Chondrocyte (in vitro differentiated cells): ENCODE measurements around the gene FLRT1. TPM values are rescaled to one million over a fixed set of nuclear protein-coding genes. Genes with fewer than 3 reads are reported as not detected.

Source experiments
- DNase-seq: peaks from one replicate; pipeline ENCODE4 v3.0.0; 2021; ENCODE audit warnings: mixed read lengths, low spot score
- H3K27ac Mint-ChIP-seq: one replicate; pipeline ENCODE4 v1.8.0; 2021; ENCODE audit warnings: mild to moderate bottlenecking, moderate library complexity, mixed read lengths; ENCODE audit not compliant: unreplicated experiment
- H3K27me3 Mint-ChIP-seq: 2 replicates; pipeline ENCODE4 v1.8.0; 2021; ENCODE audit warnings: low read depth, mixed read lengths
- H3K36me3 Mint-ChIP-seq: 2 replicates; pipeline ENCODE4 v1.8.0; 2021; ENCODE audit warnings: low read depth, mixed read lengths
- H3K4me1 Mint-ChIP-seq: 2 replicates; pipeline ENCODE4 v1.8.0; 2021; ENCODE audit warnings: low read depth, mild to moderate bottlenecking, mixed read lengths
- H3K4me3 Mint-ChIP-seq: one replicate; pipeline ENCODE4 v1.8.0; 2021; ENCODE audit warnings: mild to moderate bottlenecking, moderate library complexity, mixed read lengths; ENCODE audit not compliant: unreplicated experiment
- H3K9me3 Mint-ChIP-seq: 2 replicates; pipeline ENCODE4 v1.8.0; 2021; ENCODE audit warnings: low read depth, mixed read lengths
- CTCF ChIP-seq: fragments of 200-600 bp; sonication (generic); IDR thresholded peaks from 2 replicates; pipeline ENCODE4 v1.5.0; 2021; ENCODE audit warnings: antibody characterized with exemption, mild to moderate bottlenecking, moderate library complexity
- total RNA-seq: library from RNA; stranded (reverse); gene quantifications from 3 replicates; pipeline ENCODE4 v1.2.1, GENCODE V29; 2021

The FLRT1 gene
- total RNA-seq, 1 donor from 2014 or later = 0.22 TPM

- TF ChIP-seq CTCF = no peak
- DNase-seq = no peak
- H3K27ac Mint-ChIP-seq = no peak overlapping the region
- H3K4me3 Mint-ChIP-seq = no peak overlapping the region
- peaks cover 4% of the 10 kb centered on the region for H3K4me1 Mint-ChIP-seq
- H3K27me3 Mint-ChIP-seq = no peaks in the 10 kb centered on the region
- no peaks in the 10 kb centered on the region for H3K9me3 Mint-ChIP-seq
- peaks cover 18% of the 10 kb centered on the region for H3K36me3 Mint-ChIP-seq
These were observed 42.6 kb upstream of the FLRT1 start for GRCh38 chr11:63993100-63993499.

DNA sequence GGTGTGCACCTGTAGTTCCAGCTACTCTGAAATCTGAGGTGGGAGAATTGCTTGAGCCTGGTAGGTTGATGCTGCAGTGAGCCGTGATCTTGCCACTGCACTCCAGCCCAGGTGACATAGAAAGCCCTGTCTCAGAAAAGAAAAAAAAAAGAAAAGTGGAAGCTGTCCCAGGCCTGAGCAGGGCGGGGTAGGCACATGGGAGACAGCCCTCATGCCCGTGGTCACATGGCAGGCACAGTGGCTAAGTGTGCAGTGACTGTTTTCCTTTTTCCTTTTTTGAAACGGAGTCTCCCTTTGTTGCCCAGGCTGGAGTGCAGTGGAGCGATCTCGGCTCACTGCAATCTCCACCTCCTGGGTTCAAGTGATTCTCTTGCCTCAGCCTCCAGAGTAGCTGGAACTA is 41.7 kb upstream of the FLRT1 start:
- H3K36me3 Mint-ChIP-seq = peaks cover 18% of the 10 kb centered on the region
- peak overlapping the region; percentile 57 for H3K27ac Mint-ChIP-seq
- no peak overlapping the region for H3K4me3 Mint-ChIP-seq
- H3K9me3 Mint-ChIP-seq = no peaks in the 10 kb centered on the region
- no peak for TF ChIP-seq CTCF
- H3K4me1 Mint-ChIP-seq = no peaks in the 10 kb centered on the region
- no peaks in the 10 kb centered on the region for H3K27me3 Mint-ChIP-seq
- DNase-seq = no peak

DNA sequence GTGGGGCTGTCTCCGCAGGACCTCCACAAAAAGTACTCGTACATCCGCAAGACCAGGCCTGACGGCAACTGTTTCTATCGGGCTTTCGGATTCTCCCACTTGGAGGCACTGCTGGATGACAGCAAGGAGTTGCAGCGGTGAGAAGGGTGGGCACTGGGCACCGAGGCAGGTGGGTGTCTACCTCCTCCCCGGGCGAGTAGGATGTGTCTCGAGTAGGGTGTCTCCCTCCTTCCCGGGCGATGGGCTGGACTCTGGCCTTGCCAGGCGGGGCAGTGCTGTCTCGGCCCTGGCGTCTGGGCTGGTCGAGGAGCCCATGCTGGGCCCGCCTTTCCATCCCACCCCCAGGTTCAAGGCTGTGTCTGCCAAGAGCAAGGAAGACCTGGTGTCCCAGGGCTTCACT is 39.2 kb upstream of the FLRT1 start:
- H3K27ac Mint-ChIP-seq = no peak overlapping the region
- peaks cover 3% of the 10 kb centered on the region for H3K4me1 Mint-ChIP-seq
- peaks cover 16% of the 10 kb centered on the region for H3K36me3 Mint-ChIP-seq
- no peaks in the 10 kb centered on the region for H3K9me3 Mint-ChIP-seq
- H3K27me3 Mint-ChIP-seq = no peaks in the 10 kb centered on the region
- H3K4me3 Mint-ChIP-seq = no peak overlapping the region
- DNase-seq = no peak
- no peak for TF ChIP-seq CTCF

- no peak overlapping the region for H3K27ac Mint-ChIP-seq
- TF ChIP-seq CTCF = no peak
- peaks cover 8% of the 10 kb centered on the region for H3K4me1 Mint-ChIP-seq
- H3K4me3 Mint-ChIP-seq = no peak overlapping the region
- no peaks in the 10 kb centered on the region for H3K9me3 Mint-ChIP-seq
- DNase-seq = no peak
- peaks cover 14% of the 10 kb centered on the region for H3K36me3 Mint-ChIP-seq
- H3K27me3 Mint-ChIP-seq = no peaks in the 10 kb centered on the region
These were observed 38.5 kb upstream of the FLRT1 start for GRCh38 chr11:63997104-63997700.

DNA sequence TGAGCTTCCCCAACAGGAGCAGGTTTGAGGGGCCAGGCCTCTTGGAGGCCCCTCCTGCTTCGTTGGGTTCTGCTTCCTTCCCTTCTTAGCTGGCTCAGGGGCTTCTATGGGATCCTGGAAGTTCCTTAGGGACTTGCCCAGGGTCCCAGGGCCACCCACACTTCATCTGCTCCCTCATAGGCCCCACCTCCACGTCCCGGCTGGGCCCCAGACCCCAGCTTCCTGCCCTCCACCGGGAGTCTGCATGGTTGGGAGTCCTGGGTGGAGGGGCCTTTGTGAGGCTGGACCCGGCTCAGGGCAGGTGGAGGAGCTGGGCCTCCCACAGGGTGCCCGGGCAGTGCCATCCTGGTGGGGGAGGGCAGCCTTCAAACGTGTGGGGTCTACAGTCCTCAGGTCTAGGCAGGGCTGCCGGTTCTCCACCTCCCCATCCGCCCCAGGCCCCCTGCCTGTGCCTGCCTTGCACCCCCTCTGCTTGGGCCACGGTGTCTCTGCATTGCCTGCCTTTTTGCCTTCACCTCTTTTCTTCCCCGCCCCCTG is 37.9 kb upstream of the FLRT1 start:
- no peak overlapping the region for H3K4me3 Mint-ChIP-seq
- H3K27ac Mint-ChIP-seq = no peak overlapping the region
- TF ChIP-seq CTCF = no peak
- H3K9me3 Mint-ChIP-seq = no peaks in the 10 kb centered on the region
- DNase-seq = no peak
- H3K27me3 Mint-ChIP-seq = no peaks in the 10 kb centered on the region
- peaks cover 8% of the 10 kb centered on the region for H3K4me1 Mint-ChIP-seq
- H3K36me3 Mint-ChIP-seq = peaks cover 13% of the 10 kb centered on the region
